NCI-H69 (cell line): Measurements from ENCODE around the gene SLC25A53.
A peak's percentile ranks its signal among the peaks of the same experiment; 100 is the strongest.
"Not testable (repeated sequence)": the region's sequence is repeated elsewhere in the genome, so short reads cannot be mapped to it uniquely, and the experiment has no call there.

Experiments used
- DNase-seq: peaks from one replicate; lab custom pipeline; 2025; lab: John Stamatoyannopoulos, UW

Gene SLC25A53

DNA sequence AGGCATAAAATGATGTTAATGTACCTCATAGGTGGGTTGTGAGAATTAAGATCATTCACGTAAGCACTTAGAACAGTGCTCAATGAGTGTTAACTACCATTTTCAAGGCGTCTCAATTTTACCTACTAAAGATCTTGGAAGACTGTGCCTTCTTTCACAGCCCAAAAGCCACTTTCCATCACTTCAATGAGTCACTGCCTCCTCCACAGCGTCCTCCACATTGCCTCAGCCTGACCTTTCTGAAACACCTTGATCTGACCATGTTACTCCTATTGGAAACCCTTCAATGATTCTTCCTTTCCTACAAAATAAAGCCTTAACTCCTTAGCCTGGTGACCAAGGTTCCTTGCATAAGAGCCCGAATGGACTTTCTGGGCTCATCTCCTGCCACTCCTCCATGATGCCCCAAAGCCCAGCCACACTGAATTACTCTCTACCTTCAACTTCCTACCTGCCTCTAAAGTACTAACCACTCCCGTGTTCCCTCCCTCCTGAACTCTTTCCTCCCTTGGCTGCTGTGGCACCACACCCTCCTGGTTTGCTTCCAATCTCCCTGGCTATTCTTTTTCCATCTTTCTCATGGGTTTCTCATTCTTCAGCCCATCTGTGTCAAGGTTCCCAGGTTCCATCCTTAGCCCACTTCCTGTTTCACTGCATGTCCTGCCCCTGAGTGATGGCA lies 22.1 kb downstream of the SLC25A53 start:
- no peak for DNase-seq

- DNase-seq: no peak
Observed at GRCh38 chrX:104130808-104131207, 26.0 kb downstream of the SLC25A53 start.

DNA sequence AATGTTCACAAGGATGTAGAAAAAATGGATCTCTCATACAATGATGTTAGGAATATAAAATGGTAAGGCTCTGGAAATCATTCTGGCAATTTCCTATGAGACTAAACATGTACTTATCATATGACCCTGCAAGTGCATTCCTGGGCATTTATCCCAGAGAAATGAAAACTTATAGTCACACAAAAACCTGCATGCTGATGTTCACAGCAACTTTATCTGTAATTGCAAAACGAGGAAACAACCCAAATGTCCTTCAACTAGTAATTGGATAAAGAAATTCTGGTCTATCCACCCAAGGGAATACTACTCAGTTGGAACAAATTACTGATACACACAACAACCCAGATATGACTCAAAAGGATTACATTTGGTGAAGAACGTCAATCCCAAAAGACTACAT lies 30.0 kb downstream of the SLC25A53 start:
- DNase-seq: no peak

GRCh38 chrX:104122829-104123228 lies 34.0 kb downstream of the SLC25A53 start:
- no peak for DNase-seq

GRCh38 chrX:104118765-104119164 lies 38.0 kb downstream of the SLC25A53 start:
- peak; percentile 57 for DNase-seq

GRCh38 chrX:104117759-104118158 lies 39.0 kb downstream of the SLC25A53 start:
- no peak for DNase-seq

- DNase-seq: peak; percentile 73
Observed at GRCh38 chrX:104113222-104113965, 43.4 kb downstream of the SLC25A53 start.

GRCh38 chrX:104112326-104112951 lies 44.4 kb downstream of the SLC25A53 start, which contains the start of gene ZCCHC18:
Gene ZCCHC18, plus strand, starts transcription at chrX:104112523. Its CDS starts 1,589 bp downstream, at chrX:104114112.
- peak; percentile 85 for DNase-seq

DNA sequence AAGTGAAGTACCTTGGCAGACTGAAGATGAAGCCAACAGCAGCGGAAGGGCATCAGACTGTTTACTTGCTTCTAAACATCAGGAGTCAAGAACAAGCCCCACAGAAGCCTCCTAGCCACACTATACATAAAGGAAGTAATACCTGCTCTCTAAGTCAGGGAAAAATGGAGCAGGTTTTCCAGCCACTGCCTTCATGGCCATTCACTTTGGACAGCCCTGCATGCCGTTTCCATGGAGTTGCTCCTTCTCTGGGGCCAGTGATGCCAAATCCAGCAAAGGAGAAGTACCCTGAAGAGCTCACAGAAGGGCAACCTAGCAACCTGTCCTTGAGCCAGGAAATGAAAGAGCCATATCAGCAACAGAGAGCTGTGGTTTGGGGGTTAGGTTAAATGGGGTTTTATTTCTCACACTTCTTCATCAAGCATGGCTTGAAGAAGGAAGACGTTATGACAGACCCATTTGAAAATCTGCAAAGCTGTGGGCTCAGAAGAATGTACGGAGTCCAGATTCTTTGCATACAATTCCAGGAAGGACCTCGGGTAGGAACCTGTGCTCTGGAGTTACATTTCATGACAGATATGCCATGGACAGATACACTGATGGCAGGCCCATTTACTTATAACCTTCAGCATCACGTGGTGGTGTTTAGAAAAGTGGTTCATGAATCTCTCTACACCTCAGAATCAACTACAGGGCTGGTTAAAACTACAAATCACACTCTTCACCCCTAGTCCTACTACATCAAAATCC lies 46.1 kb downstream of the SLC25A53 start:
- DNase-seq: not testable (repeated sequence)

- DNase-seq: no peak
Observed at GRCh38 chrX:104108955-104109354, 47.9 kb downstream of the SLC25A53 start.

DNA sequence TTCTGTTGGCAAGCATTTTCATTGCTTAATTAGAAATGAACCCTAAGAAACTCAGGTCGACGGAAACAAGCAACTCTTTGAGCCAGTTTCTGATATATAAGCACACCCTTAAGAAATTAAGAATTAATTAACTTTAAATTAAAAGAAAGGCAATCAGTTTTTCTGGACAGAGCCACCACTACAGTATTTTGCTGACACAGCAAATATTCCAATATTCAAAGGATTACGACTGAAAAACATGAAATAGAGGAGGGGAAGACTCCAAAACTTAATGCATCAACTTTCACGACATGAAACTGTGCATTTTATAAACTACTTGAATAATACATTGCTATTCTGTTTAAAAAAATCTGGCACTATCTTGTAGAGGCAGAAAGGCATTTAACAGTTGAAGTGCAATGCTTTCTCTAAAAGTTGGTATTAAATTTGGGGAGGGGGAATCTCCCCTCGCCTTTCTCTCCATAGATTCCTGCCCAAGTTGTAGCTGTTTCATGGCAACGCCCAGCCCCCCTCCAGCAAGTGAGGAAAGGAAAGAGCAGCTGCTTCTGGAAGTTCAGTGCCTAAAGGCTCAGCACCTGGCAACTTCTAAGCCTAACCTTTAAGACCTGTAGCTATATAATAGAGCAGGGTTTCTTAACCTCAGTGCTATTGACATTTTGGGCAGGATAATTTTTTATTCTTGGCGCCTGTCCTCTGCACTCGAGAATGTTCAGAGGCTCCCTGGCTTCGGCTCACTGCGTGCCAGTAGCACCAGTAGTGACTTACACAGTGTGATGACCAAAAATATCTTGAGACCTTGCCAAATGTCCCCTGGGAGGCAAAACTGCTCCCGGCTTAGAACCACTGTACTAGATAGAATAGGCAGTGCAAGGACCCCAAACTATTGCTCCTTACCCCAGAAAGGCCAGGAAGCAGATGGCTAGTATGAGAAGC lies 51.2 kb downstream of the SLC25A53 start:
- no peak for DNase-seq

- DNase-seq: no peak
Observed at GRCh38 chrX:104104676-104105075, 52.1 kb downstream of the SLC25A53 start.

- DNase-seq: no peak
Observed at GRCh38 chrX:104098919-104099318, 57.9 kb downstream of the SLC25A53 start.

DNA sequence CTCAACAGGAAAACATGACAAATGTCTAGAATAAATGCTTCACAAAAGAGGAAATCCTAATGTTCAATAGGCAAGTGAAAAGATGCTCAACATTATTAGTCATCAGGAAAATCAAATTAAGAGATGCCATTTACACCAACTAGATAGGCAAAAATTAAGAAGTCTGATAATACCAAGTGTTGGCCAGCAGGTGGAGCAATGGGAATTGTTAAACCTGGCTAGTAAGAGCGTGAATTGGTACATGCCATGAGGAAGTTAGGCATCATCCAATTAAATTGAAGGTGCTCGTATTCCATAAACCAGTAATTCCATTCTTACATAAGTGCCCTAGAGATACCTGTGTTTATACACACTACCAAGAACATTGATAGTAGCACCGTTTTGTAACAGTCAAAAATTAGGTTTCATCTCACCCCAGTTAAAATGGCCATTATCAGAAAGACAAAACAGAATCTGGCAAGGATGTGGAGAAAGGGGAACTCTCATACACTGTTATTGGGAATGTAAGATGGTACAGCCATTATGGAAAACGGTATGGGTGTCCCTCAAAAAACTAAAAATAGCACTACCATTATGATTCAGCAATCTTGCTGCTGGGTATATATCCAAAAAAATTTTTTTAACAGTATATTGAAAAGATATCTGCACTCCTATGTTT lies 58.5 kb downstream of the SLC25A53 start:
- peak; percentile 73 for DNase-seq

GRCh38 chrX:104085919-104086318 lies 70.9 kb downstream of the SLC25A53 start:
- DNase-seq: no peak

DNA sequence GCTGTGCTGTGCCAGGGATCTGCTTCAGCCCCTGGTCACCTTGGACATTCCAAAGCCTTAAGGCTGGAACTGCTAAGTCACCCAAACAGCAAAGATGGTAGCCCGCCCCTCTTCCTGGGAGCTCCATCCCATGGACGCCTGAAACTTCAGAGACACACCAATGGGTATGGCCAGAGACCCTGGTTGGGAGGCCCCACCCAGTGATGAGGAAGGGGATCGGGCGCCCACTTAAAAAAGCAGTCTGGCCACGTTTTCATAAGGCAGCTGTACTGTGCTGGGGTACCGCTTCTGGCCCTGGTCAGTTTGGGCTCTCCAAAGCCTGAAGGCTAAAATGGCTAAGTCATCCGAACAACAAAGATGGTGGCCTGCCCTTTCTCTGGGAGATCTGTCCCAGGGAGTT lies 71.3 kb downstream of the SLC25A53 start:
- DNase-seq: no peak

GRCh38 chrX:104084534-104085277 lies 72.1 kb downstream of the SLC25A53 start:
- no peak for DNase-seq

DNA sequence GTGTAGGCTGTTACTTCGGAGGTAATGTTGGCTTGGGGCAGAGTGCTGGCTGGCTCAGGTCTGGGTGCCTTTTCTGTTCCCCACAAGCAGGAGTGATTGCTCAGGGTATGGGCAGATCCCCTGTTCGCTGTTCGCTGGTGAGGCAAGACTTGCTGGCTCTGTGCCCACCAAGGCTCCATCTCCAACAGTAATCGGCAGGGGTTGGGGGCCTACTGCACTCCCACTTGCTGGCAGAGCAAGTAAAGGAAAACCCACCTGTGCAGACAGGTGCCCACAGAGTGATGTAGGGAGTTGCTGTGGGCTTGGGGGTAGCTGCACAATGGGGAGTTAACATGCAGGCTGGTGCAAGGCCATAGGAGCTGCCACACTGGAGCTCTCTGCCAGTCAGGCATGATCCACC lies 72.7 kb downstream of the SLC25A53 start:
- no peak for DNase-seq

- not testable (repeated sequence) for DNase-seq
Observed at GRCh38 chrX:104077854-104078253, 79.0 kb downstream of the SLC25A53 start.
